GM21390 (cell line): ENCODE data around the gene CRACDL.
"Not testable (repeated sequence)": the region's sequence is repeated elsewhere in the genome, so short reads cannot be mapped to it uniquely, and the experiment has no call there.

Experiments used
- ATAC-seq: cut with Tn5 transposase; IDR thresholded peaks from one replicate; pipeline ENCODE4 v1.9.1; 2021; ENCODE audit not compliant: unreplicated experiment

CRACDL gene

DNA sequence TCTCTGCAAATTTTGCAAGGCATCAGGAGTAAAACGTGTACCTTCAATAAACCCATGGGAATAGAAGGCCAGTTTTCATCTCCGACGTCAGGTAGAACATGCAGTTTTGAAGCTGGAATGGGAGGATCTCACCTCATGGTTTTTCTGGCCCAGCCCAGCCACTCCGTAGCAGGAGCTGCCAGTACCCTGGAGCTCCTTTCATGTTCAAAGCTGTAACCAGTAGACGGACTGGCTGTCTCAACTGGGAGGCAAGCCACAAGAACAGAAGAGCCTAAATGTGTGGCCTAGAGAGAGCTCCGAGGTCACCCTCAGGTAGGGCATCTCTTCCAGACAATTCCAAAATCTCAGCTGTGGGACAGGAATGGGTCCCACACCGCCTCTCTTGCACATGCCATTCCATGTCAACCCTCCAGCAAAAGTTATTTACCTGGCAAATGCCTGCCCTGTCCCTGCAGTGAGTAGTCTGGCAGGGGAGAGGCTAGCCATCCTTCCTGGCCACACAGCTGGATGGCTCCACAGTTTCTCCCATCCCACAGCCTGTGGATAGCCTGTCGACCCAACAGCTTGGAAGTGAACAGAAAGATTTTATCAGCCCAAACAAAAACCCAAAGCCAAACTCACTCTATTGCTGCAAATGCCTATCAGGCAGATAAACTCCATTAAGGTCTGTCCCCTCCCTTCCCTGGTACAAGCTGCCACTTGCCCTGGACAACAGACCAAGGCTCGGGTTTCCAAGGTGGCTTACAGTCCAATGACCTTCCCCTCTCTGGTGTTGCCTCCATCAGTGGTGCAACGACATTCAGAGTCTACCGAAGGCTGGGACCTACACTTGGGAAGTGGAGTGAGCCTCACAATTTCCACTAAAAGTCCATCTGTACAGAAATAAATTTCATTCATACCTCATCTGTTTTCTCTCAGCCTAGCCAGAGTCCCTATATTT lies 27.8 kb downstream of the CRACDL start:
- no peak for ATAC-seq

DNA sequence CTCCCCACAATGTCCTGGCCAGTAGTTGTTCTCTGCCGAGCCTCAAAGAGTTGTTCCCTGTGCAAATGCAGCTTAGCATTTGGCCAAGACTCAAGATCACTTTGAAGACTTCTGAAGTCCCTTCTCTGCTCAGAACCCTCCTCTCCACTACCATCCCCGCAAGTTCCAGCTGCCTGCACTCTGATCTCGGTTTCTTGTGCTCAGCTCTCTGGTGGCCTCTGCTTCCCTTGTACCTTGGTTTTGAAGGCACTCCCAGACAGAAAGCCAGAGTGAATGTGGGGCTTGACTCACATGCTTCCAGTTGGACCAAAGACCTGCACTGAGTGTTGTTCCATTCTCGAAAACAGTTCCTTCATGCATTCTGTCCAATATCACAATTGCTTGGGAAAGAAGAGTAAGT lies 28.6 kb downstream of the CRACDL start:
- ATAC-seq, result no peak

DNA sequence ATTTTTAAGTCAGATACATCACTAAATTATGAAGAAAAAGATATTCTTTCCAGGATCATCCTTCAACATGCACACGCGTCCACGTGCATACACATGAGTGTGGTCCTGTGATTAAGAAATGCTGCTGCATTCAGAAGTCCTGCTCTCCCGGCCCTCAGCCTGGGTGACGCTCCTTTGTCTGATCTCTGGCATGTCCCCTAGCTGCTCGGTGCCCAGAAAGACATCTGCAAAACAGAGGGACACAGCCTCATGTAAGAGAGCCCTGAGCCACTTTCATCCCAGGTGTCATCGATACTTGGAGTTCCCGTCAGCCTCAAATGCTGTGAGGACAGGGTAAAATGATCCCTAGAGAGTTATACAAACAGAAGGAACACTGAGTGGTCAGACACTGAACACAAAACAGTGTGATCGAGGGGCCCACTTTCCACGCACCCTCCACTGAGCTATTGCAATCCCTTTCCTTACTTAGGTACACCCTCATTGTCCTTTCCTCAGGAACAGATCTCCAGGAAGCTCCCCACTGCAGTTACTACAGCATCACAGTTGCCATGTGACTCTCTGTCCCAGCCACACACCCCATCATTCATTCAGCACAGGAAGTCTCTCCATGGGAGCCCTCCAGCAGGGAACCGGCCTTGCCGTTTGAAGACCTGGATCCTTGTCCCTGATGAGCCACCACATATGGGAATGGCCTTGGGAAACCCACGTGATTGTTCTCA lies 32.1 kb downstream of the CRACDL start:
- ATAC-seq, result no peak

DNA sequence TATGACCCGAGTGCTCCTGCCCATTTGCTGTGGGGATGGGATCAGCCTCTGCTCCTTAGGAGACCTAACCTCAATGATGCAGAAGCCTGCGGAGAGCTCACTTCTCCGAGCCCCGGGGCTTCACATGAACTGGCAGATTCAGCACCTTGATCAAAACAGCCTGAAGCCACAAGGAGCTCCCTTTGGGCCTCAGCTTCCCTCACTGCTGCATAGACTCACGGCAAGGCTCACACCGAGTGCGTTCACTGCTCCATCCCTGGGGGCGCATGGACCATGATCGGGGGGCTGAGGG lies 33.0 kb downstream of the CRACDL start:
- no peak for ATAC-seq

DNA sequence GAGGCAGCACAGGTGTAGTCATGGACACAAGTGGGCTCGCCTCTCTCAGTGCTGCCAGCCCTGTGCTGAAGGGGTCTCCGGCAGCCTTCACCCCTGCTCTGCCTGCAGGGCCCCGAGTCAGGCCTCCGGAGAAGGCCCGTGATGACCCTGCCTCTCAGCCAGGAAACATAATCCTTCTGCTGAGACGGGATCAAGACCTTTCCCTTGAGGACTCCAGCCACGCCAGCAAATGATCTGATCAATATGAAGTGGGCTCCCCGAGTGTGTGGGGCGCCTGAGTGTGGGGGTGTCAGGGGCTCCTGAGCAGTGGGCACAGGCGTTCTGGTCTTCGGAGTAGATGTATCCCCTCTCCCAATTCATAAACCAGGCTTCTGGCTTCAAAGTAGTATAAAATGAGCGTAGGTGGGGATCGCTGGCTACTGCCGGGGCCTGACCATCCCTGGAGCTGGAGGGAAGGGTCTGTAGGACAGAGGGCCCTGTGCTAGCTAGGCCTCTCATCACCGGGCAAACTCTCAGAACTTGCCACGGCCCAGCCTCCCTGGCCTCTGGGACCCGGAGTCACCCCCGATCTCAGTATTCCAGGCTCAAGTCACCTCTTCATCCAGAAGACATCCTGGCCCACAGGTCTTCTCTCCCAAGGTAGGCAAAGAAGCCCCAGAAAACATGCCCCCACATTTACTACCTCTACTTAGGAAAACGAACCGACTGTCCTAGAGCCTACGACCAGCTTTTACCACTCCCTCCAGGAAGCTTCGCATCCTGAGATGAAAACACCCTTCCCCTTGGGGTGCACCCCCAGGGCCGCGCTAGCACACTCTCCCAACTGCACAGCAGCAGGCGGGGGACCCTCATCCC lies 33.6 kb downstream of the CRACDL start:
- no peak for ATAC-seq

DNA sequence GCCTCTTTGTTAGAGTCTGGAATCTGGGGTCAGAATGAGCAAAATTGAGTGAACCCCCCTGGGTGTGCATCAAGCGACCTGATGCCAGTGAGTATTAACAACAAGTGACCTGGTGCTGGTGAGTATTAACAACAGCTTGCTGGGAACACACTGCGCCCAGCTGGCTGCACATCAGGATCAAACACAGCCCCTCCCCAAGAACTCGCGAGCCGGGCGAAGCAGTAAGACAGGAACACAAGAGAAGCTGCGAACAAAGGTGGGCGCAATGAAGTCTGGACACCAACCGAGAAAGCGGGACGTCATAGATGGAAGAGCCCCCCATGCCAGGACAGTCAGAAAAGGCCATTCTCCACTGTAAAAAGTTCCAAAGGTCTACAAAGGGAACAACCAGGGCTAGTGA lies 34.3 kb downstream of the CRACDL start:
- no peak for ATAC-seq

DNA sequence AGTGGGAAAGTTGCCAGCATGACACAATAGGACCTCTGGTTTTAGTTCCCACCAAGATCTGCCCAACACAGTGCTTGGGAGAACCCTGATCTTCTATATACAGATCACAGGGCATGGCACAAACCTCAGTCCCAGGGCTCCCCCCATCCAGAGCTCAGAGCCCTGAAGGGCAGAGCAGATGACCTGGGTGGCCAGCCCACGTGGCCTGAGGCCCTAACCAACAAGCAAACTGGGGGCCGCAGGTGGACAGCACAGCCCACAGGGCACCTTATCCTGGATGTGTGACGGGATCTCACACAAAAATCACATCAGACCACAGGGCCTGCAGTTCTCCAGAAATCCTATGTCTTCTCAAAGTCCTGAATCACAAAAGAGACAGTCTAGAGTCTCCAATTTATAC lies 34.7 kb downstream of the CRACDL start:
- ATAC-seq, result no peak

DNA sequence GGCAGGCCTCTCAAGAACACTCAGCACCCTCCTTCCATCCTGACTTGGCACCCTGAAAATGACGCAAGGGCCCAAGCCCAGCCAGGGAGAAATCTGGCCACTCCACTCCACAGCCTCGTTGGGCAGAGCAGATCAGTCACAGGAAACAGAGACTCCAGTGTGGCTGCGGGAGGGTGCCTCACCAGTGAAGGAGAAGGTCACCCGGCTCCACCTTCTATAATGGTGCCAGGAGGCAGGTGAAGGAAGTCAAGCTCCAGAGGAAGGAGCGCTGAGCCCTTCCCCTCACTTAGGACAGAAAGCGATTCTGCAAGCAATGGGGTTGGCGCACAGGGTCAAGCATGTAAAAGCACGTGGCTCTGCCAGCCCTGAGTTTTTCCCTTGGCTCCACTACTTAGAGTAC lies 35.3 kb downstream of the CRACDL start:
- no peak for ATAC-seq

DNA sequence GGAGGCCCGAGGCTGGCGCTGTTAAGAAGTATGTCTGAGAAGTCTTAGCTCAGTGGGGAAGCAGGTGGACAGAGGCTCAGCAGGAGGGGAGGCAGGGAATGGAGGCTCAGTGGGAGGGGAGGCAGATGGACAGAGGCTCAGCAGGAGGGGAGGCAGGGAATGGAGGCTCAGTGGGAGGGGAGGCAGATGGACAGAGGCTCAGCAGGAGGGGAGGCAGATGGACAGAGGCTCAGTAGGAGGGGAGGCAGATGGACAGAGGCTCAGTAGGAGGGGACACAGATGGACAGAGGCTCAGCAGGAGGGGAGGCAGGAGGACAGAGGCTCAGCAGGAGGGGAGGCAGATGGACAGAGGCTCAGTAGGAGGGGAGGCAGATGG lies 36.3 kb downstream of the CRACDL start:
- not testable (repeated sequence) for ATAC-seq

DNA sequence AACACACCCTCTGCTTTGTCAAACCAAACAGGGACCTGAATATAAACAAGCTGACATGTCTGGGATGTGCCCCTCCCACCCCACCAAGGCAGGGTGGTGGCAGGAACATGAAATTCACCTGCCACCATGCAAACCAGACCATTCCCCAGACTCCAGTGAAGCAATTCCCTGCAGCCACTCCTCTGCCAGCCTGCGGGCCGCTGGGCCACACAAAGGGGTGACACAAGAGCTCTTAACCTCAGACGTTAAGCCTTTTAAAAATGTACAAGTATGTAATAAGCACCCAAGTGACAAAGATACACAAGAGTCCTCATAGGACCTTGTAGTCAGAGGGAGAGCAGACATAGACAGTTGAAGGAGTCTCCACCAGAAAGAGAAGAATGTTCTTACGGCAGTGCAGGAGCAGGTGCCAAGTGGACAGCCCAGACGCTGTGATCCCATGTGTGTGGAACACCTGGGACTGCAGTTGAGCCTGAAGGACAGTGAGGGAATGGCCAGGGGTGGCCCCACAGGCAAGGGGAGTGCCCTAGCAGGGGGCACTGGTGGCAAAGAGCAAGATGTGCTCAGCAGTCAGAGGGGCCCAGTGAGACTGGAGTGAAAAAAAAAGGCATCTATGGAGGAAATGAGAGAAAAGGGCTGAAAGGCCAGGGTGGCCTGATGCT lies 36.9 kb downstream of the CRACDL start:
- ATAC-seq, result no peak

DNA sequence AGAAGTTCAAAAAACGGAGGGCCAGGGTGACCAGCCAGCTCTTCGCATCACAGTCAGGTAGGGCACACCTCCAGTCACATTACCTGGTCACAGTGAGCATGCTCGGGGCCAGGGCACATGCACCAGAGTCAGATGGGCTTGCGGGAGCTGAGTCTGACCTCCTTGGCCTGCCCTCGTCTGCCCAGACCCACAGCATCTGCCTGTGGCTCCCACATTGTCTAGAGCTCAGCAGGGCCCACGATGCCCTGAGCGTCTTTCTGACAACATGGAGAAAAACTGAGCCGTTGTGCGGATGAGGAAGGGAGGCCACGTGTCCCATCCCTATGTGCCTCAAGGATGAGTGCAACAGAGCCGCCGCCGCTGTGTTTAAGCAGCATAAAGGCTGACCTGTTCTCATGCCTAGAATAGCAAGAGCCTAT lies 37.6 kb downstream of the CRACDL start:
- no peak for ATAC-seq

DNA sequence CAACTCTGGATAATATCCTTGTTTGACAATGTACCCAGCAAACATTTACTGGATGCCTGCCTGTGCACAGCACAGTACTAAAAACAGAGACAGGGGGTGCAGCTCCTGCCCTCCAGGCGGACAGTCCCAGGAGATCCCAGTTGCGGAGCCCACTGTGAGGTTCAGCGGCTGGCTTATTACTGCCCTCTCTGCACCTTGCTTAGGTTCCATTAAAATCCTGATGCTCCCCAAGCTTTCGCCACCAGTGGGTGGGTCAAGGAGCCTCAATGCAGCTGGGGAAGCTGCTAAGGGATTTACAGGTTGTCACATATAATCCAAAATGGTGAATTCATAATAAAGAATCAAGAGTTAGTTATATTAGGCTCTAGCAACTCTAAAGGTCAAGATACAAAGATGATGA lies 38.3 kb downstream of the CRACDL start:
- ATAC-seq, result no peak

DNA sequence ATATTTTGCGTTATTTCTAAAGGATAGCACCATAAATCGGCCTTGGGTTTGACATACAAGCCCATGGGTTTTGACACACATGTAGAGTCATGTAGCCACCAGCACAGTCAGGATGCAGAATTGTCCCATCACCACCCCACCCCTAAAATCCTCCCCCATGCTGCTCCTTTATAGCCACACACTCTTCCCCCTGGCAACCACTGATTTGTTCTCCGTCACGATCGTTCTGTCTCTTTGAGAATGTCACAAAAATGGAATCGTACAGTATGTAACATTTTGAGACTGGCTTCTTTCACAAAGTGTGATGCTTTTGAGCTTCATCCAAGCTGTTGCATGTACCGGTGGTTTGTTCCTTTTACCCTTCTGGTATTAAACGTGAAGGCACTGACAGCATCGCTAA lies 39.1 kb downstream of the CRACDL start:
- ATAC-seq, result no peak

DNA sequence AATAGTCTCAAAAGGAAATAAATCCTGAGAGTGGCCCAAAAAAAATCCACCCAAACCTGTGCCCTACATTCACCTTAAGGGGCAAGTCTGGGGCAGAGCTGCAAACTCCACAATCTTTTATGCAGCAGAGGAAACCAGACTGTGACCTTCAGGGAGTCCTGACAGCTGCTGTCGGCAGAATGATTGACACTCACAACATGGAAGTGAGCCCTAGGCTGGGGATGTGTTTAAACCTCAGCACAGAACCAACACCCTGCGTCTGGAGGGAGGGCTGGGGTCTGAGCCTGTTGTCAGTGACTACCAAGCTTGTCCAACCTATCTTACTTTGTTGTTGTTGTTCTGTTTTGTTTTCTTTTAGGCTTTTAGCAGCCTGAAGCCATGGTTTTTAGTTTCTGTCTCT lies 39.6 kb downstream of the CRACDL start:
- ATAC-seq, result no peak

DNA sequence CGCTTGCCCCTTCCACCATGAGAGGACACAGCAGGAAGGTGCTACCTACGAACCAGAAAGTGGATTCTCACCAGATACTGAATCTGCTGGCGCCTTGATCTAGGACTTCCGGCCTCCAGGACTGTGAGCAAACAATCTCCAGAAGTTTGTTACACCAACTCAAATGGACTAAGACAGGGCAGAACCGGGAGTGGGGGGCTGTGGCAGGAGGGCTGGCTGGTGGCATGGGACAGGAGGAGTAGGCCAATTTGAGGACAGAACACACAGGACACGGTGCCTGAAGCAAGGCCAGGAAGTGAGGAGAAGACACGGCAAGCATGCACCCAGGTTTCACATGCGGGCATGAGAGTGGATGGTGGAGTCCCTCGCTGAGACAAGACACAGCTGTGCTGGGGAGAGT lies 40.1 kb downstream of the CRACDL start:
- no peak for ATAC-seq

DNA sequence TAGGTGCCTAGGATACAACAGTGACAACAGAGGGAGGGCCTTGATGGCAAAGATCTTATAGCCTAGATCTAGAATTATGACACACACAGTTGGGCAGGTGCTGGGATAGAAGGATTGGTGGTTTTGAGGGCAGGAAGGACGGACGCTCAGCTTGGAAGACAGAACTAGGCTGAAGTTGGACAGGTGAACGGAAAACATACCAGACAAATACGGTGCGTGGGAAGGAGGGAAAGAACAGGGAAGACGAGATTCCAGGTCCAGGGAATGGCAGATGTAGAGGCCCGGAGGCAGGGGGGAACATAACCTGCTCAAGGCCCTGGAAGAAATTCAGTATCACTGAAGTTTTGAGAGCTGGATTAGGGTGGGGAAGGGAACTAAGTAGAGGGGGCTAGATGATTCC lies 40.8 kb downstream of the CRACDL start:
- no peak for ATAC-seq

DNA sequence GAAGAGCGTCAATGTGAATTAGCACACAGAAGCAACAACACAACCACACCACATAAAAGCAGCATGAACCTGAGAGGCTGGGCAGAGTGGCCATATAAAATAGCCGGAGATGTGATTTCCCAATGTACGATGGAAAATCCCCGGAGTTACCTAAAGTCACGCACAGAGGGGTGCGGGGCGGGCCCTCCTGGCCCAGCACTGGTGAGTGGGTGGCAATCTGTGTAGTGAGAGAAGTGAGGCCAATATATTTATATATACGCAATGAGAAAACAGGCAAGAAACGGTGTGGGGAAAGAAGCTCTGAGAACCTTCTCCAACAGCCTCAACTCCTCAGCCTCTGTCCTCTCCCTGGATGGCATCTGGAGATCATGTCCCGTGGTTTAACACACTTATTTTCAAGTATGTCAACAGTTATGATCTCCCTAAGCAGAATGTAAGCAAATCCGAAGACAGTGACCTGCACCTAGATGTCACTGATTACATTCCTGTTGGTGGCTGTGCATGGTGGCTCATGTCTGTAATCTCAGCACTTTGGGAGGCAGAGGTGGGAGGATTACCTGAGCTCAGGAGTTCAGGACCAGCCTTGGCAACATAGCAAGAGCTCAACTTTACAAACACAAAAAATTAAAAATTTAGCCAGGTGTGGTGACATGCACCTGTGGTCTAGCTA lies 41.6 kb downstream of the CRACDL start:
- no peak for ATAC-seq

DNA sequence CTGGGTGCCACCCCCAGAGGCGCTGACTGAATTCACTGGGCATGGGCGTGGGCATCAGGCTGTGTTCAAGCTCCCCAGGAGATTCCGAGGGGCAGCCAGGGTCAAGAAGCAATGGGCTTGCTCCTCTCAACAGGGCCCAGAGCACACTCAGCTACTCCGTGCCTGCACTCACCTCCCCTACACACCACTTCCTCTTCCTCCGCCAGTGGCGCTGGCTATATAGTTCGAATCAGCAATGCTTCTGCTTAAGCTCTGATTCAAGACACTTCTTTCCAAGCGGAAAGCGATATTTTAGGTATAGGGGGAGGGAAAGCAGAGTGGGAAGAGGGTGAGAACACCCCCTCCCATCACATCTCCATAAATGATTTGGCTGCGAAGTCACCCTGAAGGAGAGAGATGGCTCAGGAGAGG lies 42.1 kb downstream of the CRACDL start:
- no peak for ATAC-seq

DNA sequence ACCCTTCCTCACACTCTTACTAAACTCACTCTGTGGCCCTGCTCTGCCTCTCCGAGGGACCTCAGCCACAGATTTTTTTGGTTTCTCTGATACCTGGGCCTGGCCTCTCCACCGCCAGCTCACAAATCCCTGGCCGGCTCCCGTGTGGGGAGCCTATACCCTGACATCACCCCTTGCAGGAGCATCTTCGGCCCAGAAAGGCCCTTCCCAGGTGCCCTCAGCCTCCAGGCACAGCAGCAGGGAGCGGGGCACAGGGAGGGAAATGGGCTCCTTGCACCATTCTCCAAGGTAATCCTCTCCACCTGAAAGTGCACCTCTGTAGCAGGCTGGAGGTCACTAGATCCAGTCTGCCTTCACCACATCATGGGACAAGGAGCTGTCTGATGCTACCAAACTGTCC lies 43.2 kb downstream of the CRACDL start:
- no peak for ATAC-seq

DNA sequence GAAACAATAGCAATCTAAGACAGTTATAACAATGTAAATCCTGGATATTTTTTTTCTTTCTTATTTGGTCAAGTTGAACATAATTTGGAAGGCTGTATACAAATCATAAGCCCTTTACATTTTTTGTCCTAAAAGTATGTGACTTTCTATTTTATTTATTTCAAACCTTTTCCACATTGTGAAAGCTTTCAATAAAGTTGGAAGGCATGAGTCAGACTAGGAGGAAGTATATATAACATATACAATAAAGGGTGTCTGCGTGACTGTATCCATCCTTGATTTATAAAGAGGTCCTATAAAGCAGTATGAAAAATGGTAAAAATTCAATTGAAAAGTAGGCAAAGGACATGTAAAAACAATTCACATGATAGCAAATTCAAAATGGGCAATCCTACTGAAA lies 44.4 kb downstream of the CRACDL start:
- ATAC-seq, result no peak
